Endothelial cell of umbilical vein (primary cell): ENCODE measurements around the gene EIF3A. TPM values are rescaled to one million over a fixed set of nuclear protein-coding genes. Genes with fewer than 3 reads are reported as not detected.

Source experiments
- BruUV-seq: library from RNA; stranded (reverse); fragments of 400-500 nt; replicated peaks from 2 replicates; lab custom pipeline; 2021; lab: Mats Ljungman, UMichigan
- CTCF ChIA-PET: fragments of 300-600, 350-600 bp; sonication (Branson Sonifier 250); formaldehyde crosslinking; loops from one replicate; lab custom pipeline; 2021; ENCODE audit warnings: antibody characterized with exemption, inconsistent platforms; lab: Charles Lee
- POLR2A ChIA-PET: fragments of 300-600, 350-600 bp; sonication (Branson Sonifier 250); formaldehyde crosslinking; loops from one replicate; lab custom pipeline; 2021; ENCODE audit warnings: antibody characterized with exemption, inconsistent platforms; lab: Charles Lee
- DNase-seq: peaks from one replicate; pipeline ENCODE4 v3.0.0-alpha.2; 2011; ENCODE audit warnings: low read depth, low spot score
- FAIRE-seq: peaks from 2 replicates; lab custom pipeline; 2011; peaks lifted over from hg19 to GRCh38; lab: Jason Lieb, UNC
- H2AFZ ChIP-seq: 2 replicates; pipeline ENCODE4 v1.6.0; 2012; ENCODE audit warnings: low read depth, low read length, control low read depth, inconsistent platforms
- H3K27ac ChIP-seq: 2 replicates; pipeline ENCODE4 v1.5.1; 2011; ENCODE audit warnings: low read depth, mild to moderate bottlenecking, control low read depth, low read length, moderate library complexity; ENCODE audit not compliant: insufficient read depth
- H3K27me3 ChIP-seq, 2 experiments: 2 replicates each; pipeline versions ENCODE4 v1.6.0 to v1.6.1; 2011; ENCODE audit warnings: low read length in 2 of 2, mixed read lengths in 1 of 2; ENCODE audit not compliant: control insufficient read depth in 2 of 2, insufficient read depth in 2 of 2
- H3K36me3 ChIP-seq, 2 experiments: 2 replicates in 1 of 2; 3 replicates in 1 of 2; pipeline ENCODE4 v1.5.1; 2011; ENCODE audit warnings: low read length in 2 of 2, mild to moderate bottlenecking in 1 of 2, moderate library complexity in 1 of 2; ENCODE audit not compliant: control insufficient read depth in 2 of 2, insufficient read depth in 2 of 2; ENCODE audit errors: extremely low read depth in 1 of 2
- H3K4me1 ChIP-seq: 3 replicates; pipeline ENCODE4 v1.5.1; 2011; ENCODE audit warnings: mild to moderate bottlenecking, low read length; ENCODE audit not compliant: control insufficient read depth, insufficient read depth; ENCODE audit errors: extremely low read depth
- H3K4me2 ChIP-seq: 2 replicates; pipeline ENCODE4 v1.6.1; 2011; ENCODE audit warnings: low read length, control low read depth, mixed read lengths; ENCODE audit not compliant: insufficient read depth
- H3K4me3 ChIP-seq, 3 experiments: fragments of 200-600 bp in 1 of 3; sonication (generic), shearing (Covaris generic) in 1 of 3; replicated peaks in 1 of 3; 2 replicates each; pipeline ENCODE4 v1.5.1; 2011 to 2016; ENCODE audit warnings: control low read depth in 3 of 3, low read length in 3 of 3, mild to moderate bottlenecking in 2 of 3, inconsistent platforms in 1 of 3, low read depth in 1 of 3, moderate library complexity in 1 of 3; ENCODE audit not compliant: insufficient read depth in 1 of 3
- H3K79me2 ChIP-seq: 2 replicates; pipeline ENCODE4 v1.6.0; 2012; ENCODE audit warnings: low read length, inconsistent platforms; ENCODE audit not compliant: control insufficient read depth, insufficient read depth
- H3K9ac ChIP-seq: replicated peaks from 2 replicates; pipeline ENCODE3; 2011; ENCODE audit warnings: low read length, control low read depth; ENCODE audit not compliant: insufficient read depth; ENCODE audit errors: extremely low read depth
- H3K9me1 ChIP-seq: replicated peaks from 3 replicates; pipeline ENCODE4 v1.6.0; 2011; ENCODE audit warnings: mild to moderate bottlenecking, low read length; ENCODE audit not compliant: control insufficient read depth, insufficient read depth; ENCODE audit errors: extremely low read depth
- H3K9me3 ChIP-seq: replicated peaks from 2 replicates; pipeline ENCODE4 v1.5.1; 2012; ENCODE audit warnings: low read length, inconsistent platforms; ENCODE audit not compliant: control insufficient read depth, insufficient read depth
- H4K20me1 ChIP-seq: replicated peaks from 2 replicates; pipeline ENCODE3; 2011; ENCODE audit warnings: mild to moderate bottlenecking, low read length; ENCODE audit not compliant: control insufficient read depth, insufficient read depth; ENCODE audit errors: extremely low read depth
- CTCF ChIP-seq, 2 donors: IDR thresholded peaks; 1 replicate in 1 of 2; 2 replicates in 1 of 2; pipeline ENCODE4 v1.5.1; 2011; ENCODE audit warnings: low read length in 2 of 2, mild to moderate bottlenecking in 2 of 2, moderate library complexity in 2 of 2, control low read depth in 1 of 2, inconsistent platforms in 1 of 2, low read depth in 1 of 2; ENCODE audit not compliant: insufficient read depth in 1 of 2; ENCODE audit errors: extremely low read depth in 1 of 2
- EZH2 ChIP-seq: IDR thresholded peaks from 2 replicates; pipeline ENCODE4 v1.6.1; 2012; ENCODE audit warnings: borderline replicate concordance, low read depth, mild to moderate bottlenecking, moderate library complexity, low read length, inconsistent platforms; ENCODE audit not compliant: severe bottlenecking
- FOS ChIP-seq: IDR thresholded peaks from 2 replicates; pipeline ENCODE4 v1.6.1; 2011; ENCODE audit warnings: mild to moderate bottlenecking, low read length, moderate library complexity, borderline replicate concordance; ENCODE audit not compliant: insufficient read depth
- GATA2 ChIP-seq: IDR thresholded peaks from 2 replicates; pipeline ENCODE4 v1.7.0; 2011; ENCODE audit warnings: low read depth, mild to moderate bottlenecking, moderate library complexity, mixed read lengths, low read length; ENCODE audit not compliant: insufficient read length, insufficient read depth
- JUN ChIP-seq: IDR thresholded peaks from 2 replicates; pipeline ENCODE4 v1.6.1; 2011; ENCODE audit warnings: borderline replicate concordance, low read depth; ENCODE audit not compliant: insufficient read length, insufficient read depth
- MAX ChIP-seq: IDR thresholded peaks from 2 replicates; pipeline ENCODE4 v1.6.1; 2011; ENCODE audit not compliant: insufficient read depth, insufficient read length
- MYC ChIP-seq: IDR thresholded peaks from one replicate; pipeline ENCODE4 v1.6.1; 2011; ENCODE audit warnings: mild to moderate bottlenecking, low read depth, low read length
- POLR2A ChIP-seq: IDR thresholded peaks from 2 replicates; pipeline ENCODE4 v1.6.1; 2012; ENCODE audit warnings: low read depth, mild to moderate bottlenecking, control low read depth, low read length
- POLR2AphosphoS5 ChIP-seq: IDR thresholded peaks from 2 replicates; pipeline ENCODE4 v1.6.1; 2012; ENCODE audit warnings: low read depth, mild to moderate bottlenecking, control low read depth, low read length, moderate library complexity; ENCODE audit not compliant: insufficient read depth
- dilution Hi-C: fragments of 300-500 bp; cut with MboI; formaldehyde crosslinking; loops from one replicate; pipeline ENCODE4 v1.15.0; 2019; ENCODE audit warnings: low sequenced_read_pairs; ENCODE audit not compliant: extremely low pct_ligation_motif_present
- intact Hi-C: fragments of 100-400 bp; cut with micrococcal nuclease; formaldehyde crosslinking; loops from one replicate; pipeline ENCODE4 v1.10.0; 2022
- polyA plus RNA-seq, 4 experiments: library from polyadenylated mRNA; depleted of rRNA in 3 of 4; stranded (reverse) in 3 of 4; unstranded in 1 of 4; fragments of >200 nt; gene quantifications; 2 replicates each; pipeline versions ENCODE4 v1.2.1 to v1.2.3, GENCODE V29; 2011 to 2012; ENCODE audit warnings: missing spikeins in 1 of 4
- total RNA-seq: library from RNA; stranded (reverse); gene quantifications from 2 replicates; pipeline ENCODE4 v1.2.3, GENCODE V29; 2021

The EIF3A gene
- total and polyA plus RNA-seq, 2 donors (not counting 3 experiments of a cell fraction or from before 2014, with no cell fraction given) = 27.6 to 159 TPM

GRCh38 chr10:118990326-118990725, 90.3 kb downstream of the EIF3A start:
- Histone ChIP-seq H2AFZ (no peak overlapping the region), H3K79me2 (no peaks in the 10 kb centered on the region), H3K9me1 (no peaks in the 10 kb centered on the region), H3K4me2 (no peak overlapping the region), H3K9ac (no peak overlapping the region), H4K20me1 (no peaks in the 10 kb centered on the region), H3K27me3 (peaks cover 0 to 2% of the 10 kb centered on the region in 2 experiments), H3K4me3 (no peak overlapping the region), H3K4me1 (no peaks in the 10 kb centered on the region), H3K9me3 (no peaks in the 10 kb centered on the region), H3K27ac (no peak overlapping the region), H3K36me3 (no peaks in the 10 kb centered on the region)
- POLR2A ChIA-PET = no interaction called here
- TF ChIP-seq EZH2 (no peak), MAX (no peak), FOS (no peak)
- no TSS peak for BruUV-seq
- no peak for FAIRE-seq
- dilution Hi-C loops (no loop called here), intact Hi-C loops (no loop called here)
- CTCF ChIA-PET = no interaction called here
- DNase-seq = no peak

- no peak for FAIRE-seq
- no peaks in the 10 kb centered on the region for H3K79me2 ChIP-seq
- H3K4me2 ChIP-seq = no peak overlapping the region
- peaks cover 0 to 2% of the 10 kb centered on the region in 2 experiments for H3K27me3 ChIP-seq
- H2AFZ ChIP-seq = no peak overlapping the region
- no peaks in the 10 kb centered on the region for H3K36me3 ChIP-seq
- H3K4me1 ChIP-seq = no peaks in the 10 kb centered on the region
- H3K9me1 ChIP-seq = no peaks in the 10 kb centered on the region
- ChIA-PET CTCF (no interaction called here), POLR2A (no interaction called here)
- intact Hi-C loops (no loop called here), dilution Hi-C loops (no loop called here)
- DNase-seq = no peak
- no peaks in the 10 kb centered on the region for H4K20me1 ChIP-seq
- H3K9ac ChIP-seq = no peak overlapping the region
- no TSS peak for BruUV-seq
- H3K4me3 ChIP-seq = no peak overlapping the region
- H3K9me3 ChIP-seq = no peaks in the 10 kb centered on the region
- no peak for TF ChIP-seq GATA2
- no peak for TF ChIP-seq CTCF (IDR thresholded peaks at IDR 0.05; ENCODE audit: extremely low read depth in 1 of 2, insufficient read depth in 1 of 2, low read depth in 1 of 2, low read length in 2 of 2)
- no peak for TF ChIP-seq MAX
- TF ChIP-seq POLR2AphosphoS5 = no peak
- TF ChIP-seq FOS = no peak
- TF ChIP-seq JUN = no peak
- no peak for TF ChIP-seq EZH2
- no peak for TF ChIP-seq POLR2A
- TF ChIP-seq MYC = no peak
- no peak overlapping the region for H3K27ac ChIP-seq
Measured at GRCh38 chr10:118986815-118987790, 93.5 kb downstream of the EIF3A start.
